GM12873 (cell line): ENCODE measurements around the gene ZBTB16.

Source experiments
- TF ChIP-seq, protein P1 (sequence below): IDR thresholded peaks from 2 replicates; pipeline ENCODE4 v1.5.1; 2012; ENCODE audit warnings: low read depth, mild to moderate bottlenecking, moderate library complexity, low read length, control low read depth; ENCODE audit not compliant: insufficient read depth; ENCODE audit errors: missing control alignments

ZBTB16 gene

DNA sequence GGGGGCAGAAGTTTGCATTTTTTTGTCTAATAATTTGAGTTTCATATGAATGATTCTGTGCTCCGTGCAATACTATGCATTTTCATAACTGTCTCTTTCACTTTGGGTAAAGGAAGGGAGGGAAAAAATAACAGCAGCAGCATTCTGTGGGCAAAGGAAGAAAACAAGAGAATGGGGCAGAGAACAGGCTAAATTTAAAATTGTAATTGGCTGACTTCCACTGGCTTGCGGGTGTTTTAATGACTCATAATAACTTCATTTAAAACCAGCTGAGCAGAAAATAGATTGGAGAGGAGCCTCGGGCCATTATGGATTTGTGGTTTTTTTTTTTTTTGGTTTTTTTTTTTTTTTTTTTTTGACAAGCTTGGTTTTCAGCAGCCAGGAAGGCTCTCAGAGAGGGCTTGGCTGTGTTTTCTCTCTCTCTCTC is 107.4 kb downstream of the ZBTB16 start:
- TF ChIP-seq, protein P1, sequence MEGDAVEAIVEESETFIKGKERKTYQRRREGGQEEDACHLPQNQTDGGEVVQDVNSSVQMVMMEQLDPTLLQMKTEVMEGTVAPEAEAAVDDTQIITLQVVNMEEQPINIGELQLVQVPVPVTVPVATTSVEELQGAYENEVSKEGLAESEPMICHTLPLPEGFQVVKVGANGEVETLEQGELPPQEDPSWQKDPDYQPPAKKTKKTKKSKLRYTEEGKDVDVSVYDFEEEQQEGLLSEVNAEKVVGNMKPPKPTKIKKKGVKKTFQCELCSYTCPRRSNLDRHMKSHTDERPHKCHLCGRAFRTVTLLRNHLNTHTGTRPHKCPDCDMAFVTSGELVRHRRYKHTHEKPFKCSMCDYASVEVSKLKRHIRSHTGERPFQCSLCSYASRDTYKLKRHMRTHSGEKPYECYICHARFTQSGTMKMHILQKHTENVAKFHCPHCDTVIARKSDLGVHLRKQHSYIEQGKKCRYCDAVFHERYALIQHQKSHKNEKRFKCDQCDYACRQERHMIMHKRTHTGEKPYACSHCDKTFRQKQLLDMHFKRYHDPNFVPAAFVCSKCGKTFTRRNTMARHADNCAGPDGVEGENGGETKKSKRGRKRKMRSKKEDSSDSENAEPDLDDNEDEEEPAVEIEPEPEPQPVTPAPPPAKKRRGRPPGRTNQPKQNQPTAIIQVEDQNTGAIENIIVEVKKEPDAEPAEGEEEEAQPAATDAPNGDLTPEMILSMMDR: no peak

DNA sequence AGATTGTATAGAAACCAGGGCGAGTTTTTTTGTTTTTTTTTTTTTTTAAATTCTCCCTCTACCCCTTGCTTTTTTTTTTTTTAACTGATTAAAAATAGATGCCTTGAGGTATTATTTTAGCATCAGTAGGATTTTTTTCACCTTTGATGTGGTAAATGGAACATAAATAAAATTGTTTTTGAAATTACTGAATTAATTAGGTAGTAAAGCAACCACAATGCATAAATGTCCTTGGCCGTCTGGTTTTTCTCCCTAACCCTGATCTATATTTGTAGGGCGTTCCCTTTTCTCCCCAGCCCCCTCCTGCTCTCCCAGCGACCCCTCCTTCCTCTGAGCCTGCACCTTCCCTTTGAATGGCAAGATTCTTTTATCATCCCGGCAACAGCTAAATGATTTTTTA is 107.8 kb downstream of the ZBTB16 start:
- TF ChIP-seq, protein P1: no peak

DNA sequence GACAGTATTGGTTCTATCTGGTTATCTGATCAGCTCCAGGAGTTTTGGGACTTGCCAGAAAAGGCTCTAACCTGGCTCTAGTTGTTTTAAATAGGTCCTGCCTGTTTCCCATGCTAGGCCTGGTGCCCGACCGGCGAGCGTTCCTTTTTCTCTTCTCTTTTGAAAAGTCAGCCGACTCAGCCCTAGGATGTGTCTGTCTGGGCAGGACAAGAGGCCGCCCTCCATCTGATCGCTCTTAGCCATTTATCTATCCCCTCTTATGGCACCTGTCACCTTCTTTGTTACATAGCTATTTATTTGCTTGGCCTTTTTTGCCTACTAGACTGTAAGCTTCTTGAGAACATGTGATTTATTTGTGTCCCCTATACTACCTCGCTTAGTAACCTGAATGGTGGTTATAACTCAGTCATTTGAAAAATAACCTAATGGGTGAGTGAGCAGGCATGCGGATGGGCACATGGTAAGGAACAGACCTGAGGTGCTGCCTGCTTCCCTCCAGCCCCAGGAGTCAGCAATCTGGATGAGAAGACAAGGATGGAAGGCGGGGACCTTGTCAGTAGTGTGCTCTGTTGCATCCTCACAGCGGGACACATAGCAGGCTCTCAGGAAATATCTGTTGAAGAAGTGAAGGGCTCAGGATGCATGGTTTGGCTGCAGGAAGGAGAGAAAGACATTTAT is 108.4 kb downstream of the ZBTB16 start:
- TF ChIP-seq, protein P1: no peak

DNA sequence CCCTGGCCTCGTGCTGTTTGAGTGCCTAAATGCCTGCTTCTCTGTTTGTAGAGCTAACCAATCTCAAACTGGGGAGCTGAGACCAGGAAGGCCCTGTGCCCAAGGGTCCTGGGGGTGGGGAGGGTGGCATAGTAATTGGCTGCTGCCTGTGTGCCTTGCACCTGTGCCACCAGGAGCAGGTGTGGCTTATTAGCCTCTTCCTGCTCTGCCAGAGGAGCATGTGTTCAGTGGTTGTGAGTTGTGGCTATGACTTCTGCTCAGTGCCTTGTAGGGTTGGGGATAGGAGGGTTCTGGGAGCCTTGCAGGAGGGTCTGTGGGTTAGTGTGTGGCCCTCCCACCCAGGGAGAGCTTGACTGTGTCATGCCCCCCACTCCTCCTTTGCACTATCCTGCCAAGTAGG is 109.2 kb downstream of the ZBTB16 start:
- TF ChIP-seq, protein P1: no peak

DNA sequence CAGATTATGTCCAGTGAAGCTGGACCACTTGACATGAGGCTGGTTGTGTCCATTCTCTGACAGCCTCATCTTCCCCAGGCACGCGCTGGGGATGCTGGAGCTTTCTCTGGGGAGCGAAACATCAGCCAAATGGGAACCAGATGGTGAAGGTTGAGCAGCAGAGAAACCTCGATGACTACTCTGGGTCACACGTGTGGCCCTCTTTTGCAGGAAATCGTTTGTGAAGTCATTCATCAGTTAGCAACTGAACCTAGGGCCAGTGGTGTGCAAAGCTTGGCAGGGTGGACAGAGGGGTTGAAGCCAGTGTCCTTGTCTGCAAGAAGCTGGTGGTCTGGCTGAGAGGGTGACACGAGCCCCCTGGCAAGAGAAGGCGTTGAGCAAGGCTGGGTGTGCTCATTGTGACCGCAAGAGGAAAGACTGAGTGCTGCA is 109.8 kb downstream of the ZBTB16 start:
- TF ChIP-seq, protein P1: no peak

DNA sequence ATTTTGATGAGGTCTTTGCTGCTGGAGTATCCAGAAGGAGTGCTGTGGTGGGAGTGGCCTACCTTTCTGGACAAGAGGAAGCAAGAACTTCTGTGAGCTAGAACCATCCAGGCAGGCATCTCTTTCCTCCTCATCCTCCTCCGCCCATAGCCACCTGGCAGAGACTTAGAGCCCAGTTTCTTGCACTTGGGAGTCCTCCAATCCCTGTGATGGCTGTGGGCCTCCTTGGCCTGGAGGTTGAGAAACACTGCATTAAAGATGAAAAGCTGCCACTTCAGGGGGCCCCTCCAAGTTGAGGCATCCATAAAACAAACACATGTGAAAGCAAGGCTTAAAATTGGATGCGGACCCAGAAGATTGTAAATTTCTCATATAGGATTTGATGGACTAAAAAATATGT is 110.3 kb downstream of the ZBTB16 start:
- TF ChIP-seq, protein P1: no peak

DNA sequence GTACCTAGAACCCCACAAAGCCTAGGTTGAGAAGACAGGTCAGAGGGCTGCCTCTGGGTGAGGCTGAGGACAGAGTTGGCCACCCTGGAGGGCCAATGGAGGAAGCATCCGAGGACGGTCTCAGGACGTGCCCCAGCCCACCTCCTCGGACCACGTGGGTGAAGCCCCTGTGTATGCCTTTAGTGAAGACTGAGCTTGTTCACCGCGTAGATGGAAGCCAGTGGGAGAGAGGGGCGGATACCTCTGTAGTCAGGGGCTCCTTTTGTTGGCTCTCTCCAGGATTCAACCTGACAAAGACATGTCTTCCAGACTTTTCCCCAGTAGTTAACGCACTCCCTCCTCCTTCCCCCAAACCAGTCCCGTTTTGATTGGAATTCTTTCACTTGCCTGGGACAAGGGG is 110.7 kb downstream of the ZBTB16 start:
- TF ChIP-seq, protein P1: no peak
